GM18519 (cell line): Measurements from ENCODE around the gene TANGO6.

ENCODE experiments used
- ATAC-seq: cut with Tn5 transposase; IDR thresholded peaks from one replicate; pipeline ENCODE4 v1.9.1; 2021; ENCODE audit warnings: mild to moderate bottlenecking, moderate library complexity; ENCODE audit not compliant: unreplicated experiment, low FRiP score

The TANGO6 gene

GRCh38 chr16:69085032-69085695 is 241.8 kb downstream of the TANGO6 start:
- ATAC-seq: no peak

DNA sequence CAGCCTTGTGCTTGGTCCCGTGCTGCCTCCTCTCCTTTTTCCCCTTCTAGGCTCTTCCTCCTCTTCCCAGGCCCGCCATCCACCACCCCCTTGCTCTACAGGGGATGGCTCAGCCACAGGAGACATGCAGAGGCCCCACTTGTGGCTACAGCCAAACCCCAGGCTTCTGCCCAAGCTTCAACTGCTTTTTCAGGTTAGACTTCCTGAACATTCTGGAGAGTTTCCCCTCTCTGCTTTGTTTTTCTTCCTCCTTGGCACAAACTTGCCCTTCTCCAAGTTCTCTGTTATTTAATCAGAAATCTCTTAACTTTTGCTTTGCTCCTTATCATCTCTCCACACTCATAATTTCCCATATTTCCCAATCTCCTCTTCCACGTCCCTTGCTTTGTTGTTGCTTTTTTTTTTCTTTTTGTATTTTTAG is 243.8 kb downstream of the TANGO6 start:
- ATAC-seq: no peak

DNA sequence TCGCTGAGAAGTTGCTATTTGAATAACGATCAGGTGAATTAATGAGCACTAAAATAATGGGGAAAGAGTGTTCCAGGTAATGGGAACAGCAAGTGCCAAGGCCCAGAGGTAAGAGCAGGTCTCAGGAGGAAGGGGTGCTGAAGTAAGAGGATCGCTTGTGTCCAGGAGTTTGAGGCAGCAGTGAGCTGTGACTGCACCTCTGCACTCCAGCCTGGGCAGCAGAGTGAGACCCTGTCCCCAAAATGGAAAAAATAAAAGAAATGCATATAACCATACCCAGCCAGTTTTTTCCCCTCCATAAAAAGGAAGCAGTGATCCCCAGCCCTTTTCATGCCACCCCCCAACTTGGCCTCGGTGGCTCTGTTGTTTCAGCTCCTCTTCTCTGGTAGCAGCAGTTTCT is 245.4 kb downstream of the TANGO6 start:
- no peak for ATAC-seq

DNA sequence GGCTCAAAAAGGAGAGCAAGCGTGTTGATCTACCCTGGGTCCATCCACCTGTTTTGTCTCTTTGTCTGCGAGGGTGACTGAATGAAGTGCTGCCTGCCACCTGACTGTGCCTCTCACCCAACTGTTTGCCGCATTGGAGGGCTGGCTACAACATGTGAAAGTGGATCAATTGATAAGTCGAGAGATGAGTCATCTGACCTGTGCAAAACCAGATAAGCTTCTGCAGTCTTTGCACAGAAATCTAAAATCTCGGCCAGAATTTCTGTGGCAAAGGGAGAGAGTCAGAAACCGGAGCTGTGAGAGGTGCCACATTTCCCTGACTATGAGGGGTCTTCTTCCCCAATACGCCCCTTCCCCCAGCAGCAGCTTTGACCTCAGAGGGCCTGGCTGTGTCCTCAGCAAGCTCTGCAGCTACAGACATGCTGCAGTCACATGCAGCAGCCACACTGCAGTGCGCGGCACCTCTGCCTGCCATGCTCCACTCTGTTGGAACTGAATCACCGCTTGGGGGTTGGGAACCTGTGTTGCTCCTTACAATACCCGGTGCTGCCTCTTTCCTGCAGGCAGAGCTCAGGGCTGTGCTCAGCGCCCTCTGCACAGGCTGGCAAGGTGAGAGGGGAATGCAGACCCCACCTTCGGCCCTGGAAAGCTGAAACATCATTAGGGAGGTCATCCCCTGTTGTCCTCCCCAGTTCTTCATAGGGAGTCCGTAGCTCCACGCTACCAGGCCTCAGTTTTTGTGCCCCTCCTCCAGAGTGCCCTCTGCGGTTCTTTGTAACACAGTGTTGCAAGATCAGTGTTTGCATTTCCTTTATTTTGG is 246.0 kb downstream of the TANGO6 start:
- ATAC-seq: no peak

- no peak for ATAC-seq
Measured at GRCh38 chr16:69093974-69094373, 250.6 kb downstream of the TANGO6 start.

GRCh38 chr16:69094501-69094900 is 251.2 kb downstream of the TANGO6 start:
- ATAC-seq: no peak

DNA sequence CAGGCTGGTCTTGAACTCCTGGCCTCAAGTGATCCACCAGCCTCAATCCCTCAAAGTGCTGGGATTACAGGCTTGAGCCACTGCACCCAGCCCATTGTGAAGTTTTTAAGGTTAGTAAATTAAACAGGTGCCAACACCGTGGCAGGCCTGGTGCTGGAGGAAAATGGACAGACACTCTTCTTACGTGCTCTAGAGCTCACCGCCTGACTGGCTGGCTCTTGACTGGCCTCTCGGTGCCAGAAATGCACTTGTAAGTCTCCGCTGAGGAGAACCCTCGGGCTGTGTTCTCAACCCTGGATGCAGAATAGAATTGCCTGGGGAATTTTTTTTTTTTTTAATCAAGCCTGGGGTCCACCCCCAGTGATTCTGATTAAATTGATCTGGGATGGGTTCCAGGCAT is 251.9 kb downstream of the TANGO6 start:
- ATAC-seq: no peak

- no peak for ATAC-seq
Measured at GRCh38 chr16:69100071-69100691, 256.9 kb downstream of the TANGO6 start.

DNA sequence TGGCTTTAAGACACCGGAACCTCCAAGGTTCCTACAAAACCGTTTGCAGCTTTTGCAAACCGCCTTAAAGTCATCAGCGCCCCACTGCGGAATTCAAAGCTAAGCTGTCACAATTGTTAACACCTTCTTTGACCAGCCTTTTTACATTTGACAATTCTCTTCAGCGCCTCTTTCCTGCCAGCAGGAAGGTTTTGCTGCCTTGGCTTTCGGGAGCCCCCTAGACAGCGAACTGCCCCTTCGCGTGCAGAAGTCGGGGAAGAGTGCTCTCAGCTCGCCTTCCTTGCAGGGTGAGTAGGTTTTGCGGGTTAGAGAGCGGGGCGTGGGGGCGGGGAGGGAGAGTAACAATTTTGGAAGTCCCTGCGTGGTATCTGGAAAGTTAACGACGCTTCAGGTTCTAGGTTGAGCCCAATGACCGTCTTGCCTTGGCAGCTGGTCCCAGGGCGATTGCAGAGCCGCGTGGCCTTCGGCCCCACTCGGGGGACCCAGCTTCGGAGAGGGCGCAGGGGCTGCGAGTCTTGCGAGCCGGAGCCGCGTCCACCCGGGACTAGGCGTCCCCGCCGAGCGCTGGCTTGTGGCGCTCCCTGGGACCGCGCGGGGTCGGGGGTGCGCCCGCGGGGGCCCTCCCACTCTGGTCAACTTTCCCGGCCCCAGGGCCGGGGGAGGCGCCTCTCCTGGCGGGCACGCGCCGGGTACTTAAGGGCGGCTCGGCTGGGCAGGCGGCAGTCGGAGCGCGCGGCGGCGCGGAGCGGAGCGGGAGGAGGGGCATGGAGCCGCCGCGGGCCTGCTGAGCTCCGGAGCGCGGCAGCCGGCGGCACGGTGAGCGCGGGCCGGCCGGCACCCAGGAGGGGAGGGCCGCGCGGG is 262.4 kb downstream of the TANGO6 start, which contains the start of gene HAS3:
TSS of gene HAS3 (plus strand) at position 153 of the 861 bp plus-strand sequence. CDS start 3,743 bp downstream, outside the sequence.
- ATAC-seq: no peak

GRCh38 chr16:69106491-69107315 is 263.4 kb downstream of the TANGO6 start:
- ATAC-seq: no peak

GRCh38 chr16:69107316-69107962 is 264.1 kb downstream of the TANGO6 start:
- no peak for ATAC-seq

GRCh38 chr16:69108064-69108904 is 265.0 kb downstream of the TANGO6 start:
- no peak for ATAC-seq

- no peak for ATAC-seq
Measured at GRCh38 chr16:69108905-69109252, 265.5 kb downstream of the TANGO6 start.

- ATAC-seq: no peak
Measured at GRCh38 chr16:69109486-69110270, 266.3 kb downstream of the TANGO6 start.

DNA sequence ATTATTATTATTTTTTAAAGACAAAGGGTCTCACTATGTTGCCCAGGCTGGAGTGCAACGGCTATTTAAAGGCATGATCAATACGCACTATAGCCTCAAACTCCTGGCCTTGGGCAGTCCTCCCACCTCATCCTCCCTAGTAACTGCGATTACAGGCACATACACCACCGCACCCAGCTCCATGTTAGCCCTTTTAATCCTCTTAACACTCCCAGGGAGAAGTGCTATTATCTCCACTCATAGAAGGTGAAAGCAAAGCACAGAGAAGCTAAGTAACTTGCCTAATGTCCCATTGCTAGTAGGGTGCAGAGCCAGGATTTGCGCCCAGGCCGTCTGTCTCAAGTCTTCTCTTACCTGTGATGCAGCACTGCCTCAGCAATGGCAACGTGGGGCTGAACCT is 267.1 kb downstream of the TANGO6 start:
- no peak for ATAC-seq

DNA sequence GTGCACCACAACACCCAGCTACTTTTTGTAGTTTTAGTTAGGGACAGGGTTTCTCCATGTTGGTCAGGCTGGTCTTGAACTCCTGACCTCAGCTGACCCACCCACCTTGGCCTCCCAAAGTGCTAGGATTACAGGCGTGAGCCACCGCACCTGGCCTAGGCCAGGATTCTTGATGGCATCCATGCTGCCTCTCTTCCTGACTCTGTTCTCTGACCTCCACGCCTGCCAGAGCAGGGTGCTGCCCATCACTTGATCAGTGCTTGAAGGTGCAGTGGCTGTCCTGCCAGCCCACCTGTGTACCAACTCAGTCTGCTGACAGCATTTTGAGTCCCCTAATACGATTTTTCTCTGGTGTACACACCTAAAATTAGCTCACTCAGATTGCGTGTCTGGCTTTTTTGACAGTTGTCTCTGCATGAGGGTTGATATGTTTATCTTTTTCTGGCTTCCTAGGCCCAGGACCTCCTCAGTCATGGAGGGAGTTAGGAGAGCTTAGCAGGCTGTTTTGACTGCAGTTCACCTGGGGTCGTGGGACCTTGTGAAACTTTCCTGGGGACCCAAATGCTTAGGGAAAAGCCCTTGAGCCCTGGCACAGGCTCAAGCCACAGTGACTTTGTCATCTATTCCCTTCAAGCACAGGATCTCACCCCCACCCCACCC is 268.0 kb downstream of the TANGO6 start:
- ATAC-seq: no peak

DNA sequence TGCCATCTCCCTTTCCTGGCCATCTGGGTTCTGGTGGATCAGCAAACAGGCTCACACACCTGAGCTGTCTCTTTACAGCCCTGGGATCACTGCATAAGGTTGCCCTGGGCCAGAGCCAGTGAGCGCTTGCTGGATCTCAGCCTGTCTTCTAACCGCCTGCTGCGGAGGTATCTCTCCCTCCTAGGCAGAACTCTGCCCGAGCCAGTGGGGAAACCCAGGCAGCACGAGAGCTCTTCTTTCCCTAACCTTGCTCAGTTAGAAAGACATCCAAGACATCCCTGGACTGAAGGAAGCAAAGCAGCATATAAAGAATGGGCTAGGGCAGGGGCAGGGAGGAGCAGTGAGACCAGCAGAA is 268.5 kb downstream of the TANGO6 start:
- ATAC-seq: no peak
